HG02852 (cell line): ENCODE measurements around the gene IMPDH1.

ENCODE experiments used
- ATAC-seq: cut with Tn5 transposase; IDR thresholded peaks from one replicate; pipeline ENCODE4 v1.9.1; 2021; ENCODE audit warnings: mild to moderate bottlenecking, moderate library complexity; ENCODE audit not compliant: unreplicated experiment

IMPDH1 gene

GRCh38 chr7:128363261-128363721 lies 46.5 kb downstream of the IMPDH1 start:
- no peak for ATAC-seq

GRCh38 chr7:128362670-128363069 lies 47.1 kb downstream of the IMPDH1 start:
- no peak for ATAC-seq

GRCh38 chr7:128361411-128362379 lies 48.1 kb downstream of the IMPDH1 start, which contains the start of gene PRRT4:
TSS of gene PRRT4 (minus strand) at chr7:128361690.
- no peak for ATAC-seq

GRCh38 chr7:128360359-128360678 lies 49.5 kb downstream of the IMPDH1 start:
- no peak for ATAC-seq

- ATAC-seq: no peak
These were observed 49.8 kb downstream of the IMPDH1 start for GRCh38 chr7:128359939-128360338.

- ATAC-seq: no peak
These were observed 50.4 kb downstream of the IMPDH1 start for GRCh38 chr7:128359336-128359735.

GRCh38 chr7:128358233-128358632 lies 51.5 kb downstream of the IMPDH1 start:
- no peak for ATAC-seq

- ATAC-seq: no peak
These were observed 52.6 kb downstream of the IMPDH1 start for GRCh38 chr7:128357217-128357613.

GRCh38 chr7:128356546-128357216 lies 53.1 kb downstream of the IMPDH1 start:
- ATAC-seq: no peak

GRCh38 chr7:128353610-128354009 lies 56.2 kb downstream of the IMPDH1 start:
- no peak for ATAC-seq

GRCh38 chr7:128353189-128353588 lies 56.6 kb downstream of the IMPDH1 start:
- ATAC-seq: no peak

GRCh38 chr7:128352636-128353035 lies 57.1 kb downstream of the IMPDH1 start:
- ATAC-seq: no peak

GRCh38 chr7:128352153-128352537 lies 57.6 kb downstream of the IMPDH1 start:
- no peak for ATAC-seq

- ATAC-seq: no peak
These were observed 58.3 kb downstream of the IMPDH1 start for GRCh38 chr7:128351296-128352152.

- no peak for ATAC-seq
These were observed 59.0 kb downstream of the IMPDH1 start for GRCh38 chr7:128350708-128351295.

- ATAC-seq: no peak
These were observed 60.3 kb downstream of the IMPDH1 start for GRCh38 chr7:128349466-128349825.

- ATAC-seq: no peak
These were observed 62.1 kb downstream of the IMPDH1 start for GRCh38 chr7:128347647-128348097.

- no peak for ATAC-seq
These were observed 65.4 kb downstream of the IMPDH1 start for GRCh38 chr7:128344431-128344774.

- ATAC-seq: peak; percentile 93
These were observed 66.0 kb downstream of the IMPDH1 start, which contains the start of gene RBM28 for GRCh38 chr7:128343554-128344430. TSS of gene RBM28 (minus strand) at chr7:128343908. CDS start at chr7:128343793, 115 bp downstream.
